H9 (cell line): ENCODE measurements around the gene FETUB. TPM values are rescaled to one million over a fixed set of nuclear protein-coding genes. Genes with fewer than 3 reads are reported as not detected.

Experiments used
- DNase-seq: peaks from one replicate; pipeline ENCODE4 v3.0.0-alpha.2; 2017
- H2AFZ ChIP-seq: one replicate; pipeline ENCODE4 v1.6.1; 2013; ENCODE audit warnings: mild to moderate bottlenecking, low read length, control low read depth, moderate library complexity
- H2AK5ac ChIP-seq: 2 replicates; pipeline ENCODE4 v1.6.1; 2013; ENCODE audit warnings: low read length, control low read depth, mixed read lengths; ENCODE audit not compliant: insufficient read length
- H2BK120ac ChIP-seq: one replicate; pipeline ENCODE4 v1.6.1; 2013; ENCODE audit warnings: low read depth, mild to moderate bottlenecking, low read length, control low read depth, inconsistent platforms; ENCODE audit not compliant: poor library complexity, severe bottlenecking
- H2BK12ac ChIP-seq: 2 replicates; pipeline ENCODE4 v1.6.1; 2013; ENCODE audit warnings: low read length, control low read depth, mixed read lengths, low read depth; ENCODE audit not compliant: insufficient read length
- H2BK15ac ChIP-seq: 2 replicates; pipeline ENCODE4 v1.6.1; 2013; ENCODE audit warnings: low read depth, low read length, control low read depth
- H2BK20ac ChIP-seq: one replicate; pipeline ENCODE4 v1.6.1; 2013; ENCODE audit warnings: low read depth, mild to moderate bottlenecking, low read length, control low read depth, inconsistent platforms; ENCODE audit not compliant: poor library complexity, severe bottlenecking
- H2BK5ac ChIP-seq: 2 replicates; pipeline ENCODE4 v1.6.1; 2013; ENCODE audit warnings: low read length, control low read depth, mixed read lengths; ENCODE audit not compliant: insufficient read length
- H3K14ac ChIP-seq: 2 replicates; pipeline ENCODE4 v1.6.1; 2013; ENCODE audit warnings: low read length, control low read depth; ENCODE audit not compliant: insufficient read depth
- H3K18ac ChIP-seq: 2 replicates; pipeline ENCODE4 v1.6.1; 2013; ENCODE audit warnings: low read depth, mild to moderate bottlenecking, mixed read lengths, low read length, control low read depth; ENCODE audit not compliant: insufficient read length
- H3K23ac ChIP-seq: 2 replicates; pipeline ENCODE4 v1.6.1; 2013; ENCODE audit warnings: low read length, control low read depth, mixed read lengths, low read depth; ENCODE audit not compliant: insufficient read length
- H3K23me2 ChIP-seq: 2 replicates; pipeline ENCODE4 v1.6.1; 2013; ENCODE audit warnings: low read depth, mild to moderate bottlenecking, mixed read lengths, low read length, control low read depth; ENCODE audit not compliant: insufficient read length, poor library complexity, severe bottlenecking
- H3K27ac ChIP-seq: 2 replicates; pipeline ENCODE4 v1.5.1; 2013; ENCODE audit warnings: low read length, control low read depth, mixed read lengths, low read depth; ENCODE audit not compliant: insufficient read length
- H3K27me3 ChIP-seq: 2 replicates; pipeline ENCODE4 v1.6.1; 2013; ENCODE audit warnings: low read length, control low read depth, inconsistent platforms; ENCODE audit not compliant: insufficient read depth
- H3K4ac ChIP-seq: 2 replicates; pipeline ENCODE4 v1.6.1; 2013; ENCODE audit warnings: low read depth, mild to moderate bottlenecking, control low read depth, inconsistent platforms, low read length, moderate library complexity
- H3K4me1 ChIP-seq: 2 replicates; pipeline ENCODE4 v1.6.1; 2013; ENCODE audit warnings: low read length, control low read depth, inconsistent platforms; ENCODE audit not compliant: insufficient read depth
- H3K4me2 ChIP-seq: 2 replicates; pipeline ENCODE4 v1.6.1; 2013; ENCODE audit warnings: low read length, control low read depth, mixed read lengths; ENCODE audit not compliant: insufficient read length, insufficient read depth
- H3K56ac ChIP-seq: 2 replicates; pipeline ENCODE4 v1.6.1; 2013; ENCODE audit warnings: low read depth, mild to moderate bottlenecking, mixed read lengths, low read length, control low read depth; ENCODE audit not compliant: insufficient read length
- H3K79me1 ChIP-seq: 2 replicates; pipeline ENCODE4 v1.6.1; 2013; ENCODE audit warnings: low read depth, mild to moderate bottlenecking, moderate library complexity, low read length, control low read depth, inconsistent platforms; ENCODE audit not compliant: insufficient read depth, poor library complexity, severe bottlenecking
- H3K79me2 ChIP-seq: 2 replicates; pipeline ENCODE4 v1.6.1; 2013; ENCODE audit warnings: low read length, control low read depth, inconsistent platforms; ENCODE audit not compliant: insufficient read depth
- H3K9ac ChIP-seq: 2 replicates; pipeline ENCODE4 v1.6.1; 2013; ENCODE audit warnings: low read length, control low read depth, mixed read lengths; ENCODE audit not compliant: insufficient read length; ENCODE audit errors: extremely low read depth
- H3K9me3 ChIP-seq: one replicate; pipeline ENCODE4 v1.6.1; 2013; ENCODE audit warnings: low read depth, low read length, inconsistent platforms; ENCODE audit not compliant: control insufficient read depth
- H3T11ph ChIP-seq: one replicate; pipeline ENCODE4 v1.6.1; 2013; ENCODE audit warnings: mild to moderate bottlenecking, low read length, control low read depth, inconsistent platforms
- H4K20me1 ChIP-seq: one replicate; pipeline ENCODE4 v1.6.1; 2013; ENCODE audit not compliant: control insufficient read depth, insufficient read length, insufficient read depth
- H4K5ac ChIP-seq: 2 replicates; pipeline ENCODE4 v1.6.1; 2013; ENCODE audit warnings: low read depth, mild to moderate bottlenecking, mixed read lengths, low read length, control low read depth; ENCODE audit not compliant: insufficient read length
- H4K8ac ChIP-seq: replicated peaks from 2 replicates; pipeline ENCODE4 v1.6.1; 2013; ENCODE audit warnings: low read length, control low read depth, mixed read lengths, low read depth; ENCODE audit not compliant: insufficient read length
- H4K91ac ChIP-seq: 2 replicates; pipeline ENCODE4 v1.6.1; 2013; ENCODE audit warnings: low read depth, mild to moderate bottlenecking, moderate library complexity, mixed read lengths, low read length, control low read depth; ENCODE audit not compliant: insufficient read length
- H3K27ac Mint-ChIP-seq, 3 experiments: 2 replicates in 2 of 3; 3 replicates in 1 of 3; pipeline ENCODE4 v1.8.0; 2020 to 2021; ENCODE audit warnings: mixed read lengths in 3 of 3, mild to moderate bottlenecking in 1 of 3, moderate library complexity in 1 of 3
- H3K27me3 Mint-ChIP-seq: 2 replicates; pipeline ENCODE4 v1.8.0; 2021; ENCODE audit warnings: low read depth, mild to moderate bottlenecking, moderate library complexity, mixed read lengths
- H3K36me3 Mint-ChIP-seq, 3 experiments: 2 replicates in 2 of 3; 3 replicates in 1 of 3; pipeline ENCODE4 v1.8.0; 2020 to 2021; ENCODE audit warnings: low read depth in 3 of 3, mixed read lengths in 3 of 3; ENCODE audit not compliant: insufficient read depth in 1 of 3
- H3K4me1 Mint-ChIP-seq, 2 experiments: 2 replicates each; pipeline ENCODE4 v1.8.0; 2020; ENCODE audit warnings: mixed read lengths in 2 of 2
- H3K4me3 Mint-ChIP-seq, 2 experiments: 2 replicates in 1 of 2; 3 replicates in 1 of 2; pipeline ENCODE4 v1.8.0; 2020 to 2021; ENCODE audit warnings: mild to moderate bottlenecking in 2 of 2, mixed read lengths in 2 of 2, moderate library complexity in 1 of 2
- H3K9me3 Mint-ChIP-seq, 2 experiments: 2 replicates in 1 of 2; 3 replicates in 1 of 2; pipeline ENCODE4 v1.8.0; 2020; ENCODE audit warnings: mild to moderate bottlenecking in 2 of 2, mixed read lengths in 2 of 2, moderate library complexity in 1 of 2
- WGBS: extraction: QIAGEN DNeasy Blood & Tissue Kit; methylation state at CpG from one replicate; pipeline ENCODE4 v1.1.7; 2013; ENCODE audit warnings: missing lambda C conversion rate, low lambda C conversion rate, mixed read lengths; ENCODE audit not compliant: insufficient read length; ENCODE audit errors: extremely low coverage; 5-methylcytosine and 5-hydroxymethylcytosine counted together
- total RNA-seq: library from RNA; stranded (reverse); gene quantifications from 2 replicates; pipeline ENCODE4 v1.2.1, GENCODE V29; 2021
- TF ChIP-seq, protein P1 (sequence below): fragments of 200-600 bp; sonication (generic); conservative IDR thresholded peaks from 3 replicates; pipeline ENCODE4 v1.8.0; 2021; ENCODE audit warnings: antibody characterized with exemption, mild to moderate bottlenecking

The FETUB gene
- total RNA-seq, 1 experiment from 2014 or later = not detected

DNA sequence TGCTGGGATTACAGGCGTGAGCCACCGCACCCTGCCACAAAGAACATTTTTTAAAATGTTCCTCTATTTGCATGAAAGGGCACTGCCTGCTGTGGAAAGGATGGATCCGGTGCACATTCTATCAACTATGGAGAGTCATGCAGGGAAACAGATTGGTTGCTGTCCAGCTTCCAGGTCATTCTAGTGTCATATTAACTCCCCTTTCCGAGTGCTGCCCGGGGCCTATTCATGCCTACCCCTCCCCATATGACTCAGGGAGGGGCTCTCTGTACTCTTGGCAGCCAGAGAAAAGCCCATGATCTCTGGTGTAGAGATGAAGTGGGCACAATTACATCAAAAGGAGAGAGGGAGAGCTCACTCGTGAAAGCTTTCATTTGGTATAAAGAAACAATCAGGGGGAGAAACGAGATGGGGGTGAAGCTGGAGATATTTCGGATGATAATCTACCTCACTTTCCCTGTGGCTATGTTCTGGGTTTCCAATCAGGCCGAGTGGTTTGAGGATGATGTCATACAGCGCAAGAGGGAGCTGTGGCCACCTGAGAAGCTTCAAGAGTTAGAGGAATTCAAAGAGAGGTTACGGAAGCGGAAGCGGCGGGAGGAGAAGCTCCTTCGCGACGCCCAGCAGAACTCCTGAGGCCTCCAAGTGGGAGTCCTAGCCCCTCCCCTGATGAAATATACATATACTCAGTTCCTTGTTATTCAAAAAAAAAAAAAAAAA lies 43.5 kb upstream of the FETUB start:
- Histone ChIP-seq H3K4me2 (no peak overlapping the region), H4K5ac (no peak overlapping the region), H2AK5ac (no peak overlapping the region), H2BK20ac (no peak overlapping the region), H2BK15ac (no peak overlapping the region), H4K20me1 (no peaks in the 10 kb centered on the region), H2BK5ac (no peak overlapping the region), H3K79me2 (no peaks in the 10 kb centered on the region), H4K91ac (no peak overlapping the region), H2BK120ac (no peak overlapping the region), H3K9me3 (no peaks in the 10 kb centered on the region), H3K4me1 (no peaks in the 10 kb centered on the region), H3K4ac (no peak overlapping the region), H3K79me1 (no peaks in the 10 kb centered on the region), H2BK12ac (peak overlapping the region; percentile 41), H3K27me3 (no peaks in the 10 kb centered on the region), H3T11ph (no peak overlapping the region), H3K18ac (no peak overlapping the region), H3K9ac (no peak overlapping the region), H3K27ac (no peak overlapping the region), H4K8ac (no peak overlapping the region), H3K23me2 (no peaks in the 10 kb centered on the region), H3K23ac (no peak overlapping the region), H2AFZ (peak overlapping the region; percentile 59), H3K14ac (no peak overlapping the region; the same call in 1 of the 2 replicates), H3K56ac (no peak overlapping the region)
- H3K27me3 Mint-ChIP-seq = peaks cover 4% of the 10 kb centered on the region; the same call in 1 of the 2 replicates
- H3K4me3 Mint-ChIP-seq = no peak overlapping the region; a peak in 1 of 5 replicates
- no CpG with 5 or more reads among the region's 17 CpGs for WGBS
- H3K36me3 Mint-ChIP-seq = no peaks in the 10 kb centered on the region
- TF ChIP-seq, protein P1, sequence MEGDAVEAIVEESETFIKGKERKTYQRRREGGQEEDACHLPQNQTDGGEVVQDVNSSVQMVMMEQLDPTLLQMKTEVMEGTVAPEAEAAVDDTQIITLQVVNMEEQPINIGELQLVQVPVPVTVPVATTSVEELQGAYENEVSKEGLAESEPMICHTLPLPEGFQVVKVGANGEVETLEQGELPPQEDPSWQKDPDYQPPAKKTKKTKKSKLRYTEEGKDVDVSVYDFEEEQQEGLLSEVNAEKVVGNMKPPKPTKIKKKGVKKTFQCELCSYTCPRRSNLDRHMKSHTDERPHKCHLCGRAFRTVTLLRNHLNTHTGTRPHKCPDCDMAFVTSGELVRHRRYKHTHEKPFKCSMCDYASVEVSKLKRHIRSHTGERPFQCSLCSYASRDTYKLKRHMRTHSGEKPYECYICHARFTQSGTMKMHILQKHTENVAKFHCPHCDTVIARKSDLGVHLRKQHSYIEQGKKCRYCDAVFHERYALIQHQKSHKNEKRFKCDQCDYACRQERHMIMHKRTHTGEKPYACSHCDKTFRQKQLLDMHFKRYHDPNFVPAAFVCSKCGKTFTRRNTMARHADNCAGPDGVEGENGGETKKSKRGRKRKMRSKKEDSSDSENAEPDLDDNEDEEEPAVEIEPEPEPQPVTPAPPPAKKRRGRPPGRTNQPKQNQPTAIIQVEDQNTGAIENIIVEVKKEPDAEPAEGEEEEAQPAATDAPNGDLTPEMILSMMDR = no peak
- H3K27ac Mint-ChIP-seq = peak overlapping the region in 2 of 3 experiments; percentile 13 to 87; a peak in 3 of 7 replicates
- peaks cover 6% of the 10 kb centered on the region in 2 experiments for H3K4me1 Mint-ChIP-seq
- peaks cover 0 to 3% of the 10 kb centered on the region in 2 experiments; a peak in 1 of 5 replicates for H3K9me3 Mint-ChIP-seq
- peak; percentile 76 for DNase-seq
